H7 (cell line): Measurements from ENCODE around the gene GTF2A1L. TPM values are rescaled to one million over a fixed set of nuclear protein-coding genes. Genes with fewer than 3 reads are reported as not detected.
A peak's percentile ranks its signal among the peaks of the same experiment; 100 is the strongest.
"Not testable (repeated sequence)": the region's sequence is repeated elsewhere in the genome, so short reads cannot be mapped to it uniquely, and the experiment has no call there.

Experiments used
- DNase-seq: peaks from one replicate; pipeline ENCODE4 v3.0.0; 2012
- H3K27me3 ChIP-seq: 2 replicates; pipeline ENCODE4 v1.6.0; 2011; ENCODE audit warnings: mild to moderate bottlenecking, low read length; ENCODE audit not compliant: control insufficient read depth, insufficient read depth
- H3K36me3 ChIP-seq: replicated peaks from 2 replicates; pipeline ENCODE4 v1.5.1; 2011; ENCODE audit warnings: low read length; ENCODE audit not compliant: control insufficient read depth, insufficient read depth
- H3K4me3 ChIP-seq: 2 replicates; pipeline ENCODE4 v1.5.1; 2011; ENCODE audit warnings: low read depth, mild to moderate bottlenecking, control low read depth, low read length, moderate library complexity; ENCODE audit not compliant: insufficient read depth
- total RNA-seq: library from RNA; depleted of rRNA; stranded (reverse); fragments of >200 nt; shearing (Covaris generic); gene quantifications from 2 replicates; pipeline ENCODE4 v1.2.3, GENCODE V29; 2014

GTF2A1L gene
- total RNA-seq, 1 experiment from 2014 or later = 1.7 TPM

DNA sequence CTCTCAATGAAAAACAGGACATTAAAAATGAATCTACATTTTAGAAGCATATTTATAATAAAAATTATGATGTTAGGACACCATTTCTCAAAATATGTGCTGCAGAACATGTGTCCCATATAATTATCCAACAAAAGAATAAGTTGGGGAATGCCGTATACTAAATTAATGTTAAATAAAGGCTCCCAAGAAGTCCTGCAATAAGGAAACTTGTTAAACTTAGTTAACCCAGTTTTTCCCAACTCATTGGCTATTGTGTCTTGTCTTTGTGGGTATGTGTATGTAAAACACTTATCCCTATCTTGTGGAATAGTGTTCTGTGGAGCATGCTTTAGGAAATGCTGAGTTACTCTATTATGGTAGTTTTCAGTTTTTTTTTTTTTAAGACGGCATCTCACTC is 25.6 kb upstream of the GTF2A1L start:
- Histone ChIP-seq H3K4me3 (no peak overlapping the region), H3K36me3 (0 out of 2 replicates have a peak, but pooled peaks cover 1% of the 10 kb centered on the region), H3K27me3 (no peaks in the 10 kb centered on the region)
- no peak for DNase-seq

DNA sequence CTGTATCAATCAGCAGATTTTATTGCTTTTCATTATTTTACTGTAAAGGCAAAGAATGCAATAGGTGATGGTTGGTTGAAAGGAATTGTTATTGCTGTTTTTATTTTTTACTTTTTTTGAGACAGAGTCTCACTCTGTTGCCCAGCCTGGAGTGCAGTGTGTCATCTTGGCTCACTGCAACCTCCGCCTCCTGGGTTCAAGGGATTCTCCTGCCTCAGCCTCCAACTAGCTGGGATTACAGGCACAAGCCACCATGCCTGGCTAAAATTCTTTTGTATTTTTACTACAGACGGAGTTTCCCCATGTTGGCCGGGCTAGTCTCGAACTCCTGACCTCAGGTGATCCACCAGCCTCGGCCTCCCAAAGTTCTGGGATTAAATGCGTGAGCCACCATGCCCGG is 20.9 kb upstream of the GTF2A1L start:
- DNase-seq, H3K27me3 ChIP-seq, H3K4me3 ChIP-seq, H3K36me3 ChIP-seq: not testable (repeated sequence)

DNA sequence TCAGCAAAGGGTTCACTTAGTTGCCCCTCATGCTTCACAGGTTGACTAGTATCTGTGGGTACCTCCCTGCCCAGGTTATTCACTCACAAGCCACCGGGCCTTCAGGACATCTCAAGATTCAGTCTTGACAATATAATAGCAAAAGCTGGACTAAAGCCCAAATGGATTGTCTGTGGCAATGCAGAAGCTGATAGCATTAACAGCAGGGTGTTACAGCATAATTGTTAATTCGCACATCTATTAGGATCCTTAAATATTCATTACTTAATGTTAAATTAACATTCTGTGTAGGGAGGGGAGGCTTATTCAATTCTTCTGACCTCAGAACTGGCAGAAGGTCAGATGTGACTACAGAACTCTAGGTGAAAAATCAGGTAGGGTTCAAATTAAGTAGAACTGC is 20.2 kb upstream of the GTF2A1L start:
- Histone ChIP-seq H3K36me3 (0 out of 2 replicates have a peak, but pooled peaks cover 1% of the 10 kb centered on the region), H3K4me3 (no peak overlapping the region), H3K27me3 (no peaks in the 10 kb centered on the region)
- no peak for DNase-seq

DNA sequence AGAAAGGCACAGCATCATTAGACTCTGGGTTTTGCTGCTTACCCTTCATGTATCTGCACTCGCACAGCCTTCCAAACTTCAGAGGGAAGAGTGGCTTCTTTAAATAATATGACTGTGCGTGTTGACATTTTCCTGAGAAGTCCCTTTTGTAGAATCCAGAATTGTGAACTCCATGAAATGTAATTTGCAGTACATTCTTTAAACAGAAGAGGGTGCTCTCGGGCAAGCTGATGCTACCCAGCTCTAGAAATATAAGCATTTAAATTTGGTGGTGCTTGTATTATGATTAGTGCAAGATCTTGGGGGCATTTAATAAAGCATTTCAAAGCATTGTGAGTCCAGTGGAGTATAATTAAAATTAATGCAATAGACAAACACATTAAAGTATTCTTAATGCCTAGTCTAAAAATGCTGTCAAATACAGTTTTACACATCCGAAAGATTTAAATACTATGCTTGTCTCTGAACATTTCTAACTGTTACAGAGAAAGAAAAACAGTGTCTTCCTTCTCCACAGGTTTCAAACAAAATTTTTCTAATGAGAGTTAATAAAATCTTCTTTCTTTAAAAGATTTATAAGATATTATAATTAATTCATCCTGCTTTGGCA is 17.3 kb upstream of the GTF2A1L start:
- H3K36me3 ChIP-seq = no peaks in the 10 kb centered on the region
- DNase-seq = peak; percentile 22

DNA sequence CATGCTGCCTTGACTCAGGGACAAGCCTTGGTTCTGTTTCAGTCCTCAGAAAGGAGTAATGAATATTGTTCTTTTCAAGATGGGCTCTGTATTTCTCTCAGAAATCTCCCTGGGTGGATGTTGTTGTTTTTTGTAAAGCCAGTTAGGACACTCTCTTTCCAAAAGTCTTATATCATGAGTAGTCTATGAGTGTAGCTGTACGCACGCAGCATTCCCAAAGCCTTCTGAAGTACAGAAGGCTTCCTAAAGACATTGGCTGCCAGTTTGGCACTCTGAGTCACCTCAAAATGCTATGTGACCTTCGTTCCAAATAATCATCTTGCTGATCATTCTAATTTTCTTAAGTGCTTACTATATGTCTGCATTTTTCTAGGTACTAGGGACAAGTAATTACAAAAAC is 16.7 kb upstream of the GTF2A1L start:
- H3K36me3 ChIP-seq = no peaks in the 10 kb centered on the region
- no peak overlapping the region for H3K4me3 ChIP-seq
- no peaks in the 10 kb centered on the region for H3K27me3 ChIP-seq
- no peak for DNase-seq

More for the DNA sequence above, 17.3 kb upstream of the GTF2A1L start:
- H3K27me3 ChIP-seq = no peaks in the 10 kb centered on the region
- H3K4me3 ChIP-seq = no peak overlapping the region

- DNase-seq = peak; percentile 48
- no peak overlapping the region for H3K4me3 ChIP-seq
- no peaks in the 10 kb centered on the region for H3K27me3 ChIP-seq
- no peaks in the 10 kb centered on the region for H3K36me3 ChIP-seq
These were observed 16.3 kb upstream of the GTF2A1L start for GRCh38 chr2:48601349-48601748.

GRCh38 chr2:48605482-48606175 is 12.0 kb upstream of the GTF2A1L start:
- no peaks in the 10 kb centered on the region for H3K36me3 ChIP-seq
- no peak for DNase-seq
- H3K4me3 ChIP-seq = no peak overlapping the region
- H3K27me3 ChIP-seq = no peaks in the 10 kb centered on the region

GRCh38 chr2:48607307-48608014 is 10.2 kb upstream of the GTF2A1L start:
- DNase-seq = no peak
- Histone ChIP-seq H3K36me3 (no peaks in the 10 kb centered on the region), H3K4me3 (no peak overlapping the region), H3K27me3 (no peaks in the 10 kb centered on the region)

GRCh38 chr2:48613211-48613610 is 4.4 kb upstream of the GTF2A1L start:
- Histone ChIP-seq H3K4me3 (no peak overlapping the region), H3K36me3 (no peaks in the 10 kb centered on the region), H3K27me3 (no peaks in the 10 kb centered on the region)
- no peak for DNase-seq

GRCh38 chr2:48614581-48614980 is 3.1 kb upstream of the GTF2A1L start:
- not testable (repeated sequence) for H3K4me3 ChIP-seq, H3K36me3 ChIP-seq, H3K27me3 ChIP-seq, DNase-seq

DNA sequence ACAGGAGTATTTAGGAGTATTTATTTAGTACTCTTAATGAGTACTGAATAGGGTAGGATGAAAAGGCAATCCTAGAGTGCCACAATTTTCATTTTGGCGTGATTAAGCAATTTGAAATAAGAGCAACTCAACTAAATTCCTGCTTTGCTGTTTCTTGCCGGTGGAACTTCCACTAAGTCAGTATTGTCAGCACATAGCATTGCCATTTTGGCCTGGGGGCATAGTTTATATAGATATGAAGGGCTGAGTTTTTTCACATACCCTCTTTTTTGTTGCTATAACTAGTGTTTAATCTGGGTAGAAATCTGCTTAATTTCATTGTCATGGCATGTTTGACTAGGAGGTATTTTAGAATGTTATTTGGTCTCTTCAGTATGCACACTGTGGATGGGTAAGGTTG is 1.9 kb downstream of the GTF2A1L start:
- Histone ChIP-seq H3K27me3 (no peaks in the 10 kb centered on the region), H3K4me3 (no peak overlapping the region), H3K36me3 (no peaks in the 10 kb centered on the region)
- no peak for DNase-seq

DNA sequence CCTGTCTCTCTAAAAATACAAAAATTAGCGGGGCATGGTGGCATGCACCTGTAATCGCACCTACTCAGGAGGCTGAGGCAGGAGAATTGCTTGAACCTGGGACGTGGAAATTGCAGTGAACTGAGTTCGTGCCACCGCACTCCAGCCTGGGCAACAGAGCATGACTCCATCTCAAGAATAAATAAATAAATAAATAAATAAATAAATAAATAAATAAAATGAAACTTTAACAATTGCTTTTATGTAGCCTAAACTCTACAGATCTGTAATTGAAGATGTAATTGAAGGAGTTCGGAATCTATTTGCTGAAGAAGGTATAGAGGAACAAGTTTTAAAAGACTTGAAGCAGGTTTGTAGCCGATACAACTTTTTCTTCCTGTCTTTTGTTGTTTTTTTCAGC is 2.9 kb downstream of the GTF2A1L start:
- no peaks in the 10 kb centered on the region for H3K27me3 ChIP-seq
- no peak overlapping the region for H3K4me3 ChIP-seq
- no peaks in the 10 kb centered on the region for H3K36me3 ChIP-seq
- DNase-seq = no peak

- H3K27me3 ChIP-seq, H3K4me3 ChIP-seq, H3K36me3 ChIP-seq, DNase-seq: not testable (repeated sequence)
These were observed 5.0 kb downstream of the GTF2A1L start for GRCh38 chr2:48622691-48623090.

DNA sequence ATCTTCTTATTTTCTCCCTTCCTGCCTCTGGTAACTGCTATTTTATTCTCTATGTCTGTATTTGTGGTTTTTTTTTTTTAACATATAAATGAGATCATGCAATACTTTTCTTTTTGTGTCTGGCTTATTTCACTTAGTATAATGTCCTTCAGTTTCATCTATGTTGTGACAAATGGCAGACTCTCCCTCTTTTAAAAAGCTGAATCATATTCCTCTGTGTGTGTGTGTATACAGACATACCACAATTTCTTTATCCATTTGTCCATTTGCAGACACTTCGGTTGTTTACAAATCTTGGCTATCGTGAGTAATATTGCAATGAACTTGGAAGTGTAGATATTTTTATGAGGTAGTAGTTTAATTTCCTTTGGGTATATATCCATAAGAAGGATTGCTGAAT is 7.0 kb downstream of the GTF2A1L start:
- DNase-seq = no peak
- Histone ChIP-seq H3K36me3 (no peaks in the 10 kb centered on the region), H3K27me3 (no peaks in the 10 kb centered on the region), H3K4me3 (no peak overlapping the region)

- Histone ChIP-seq H3K36me3 (no peaks in the 10 kb centered on the region), H3K27me3 (no peaks in the 10 kb centered on the region), H3K4me3 (no peak overlapping the region)
- no peak for DNase-seq
These were observed 8.4 kb downstream of the GTF2A1L start for GRCh38 chr2:48626047-48626446.
